Epithelial cell of esophagus (primary cell): ENCODE results near the gene HTR5A.

Source experiments
- DNase-seq: peaks from one replicate; pipeline ENCODE4 v3.0.0; 2010; ENCODE audit warnings: low read depth
- H3K4me3 ChIP-seq: 2 replicates; pipeline ENCODE4 v1.5.1; 2011; ENCODE audit warnings: mild to moderate bottlenecking, low read length, control low read depth
- CTCF ChIP-seq: IDR thresholded peaks from 2 replicates; pipeline ENCODE4 v1.5.1; 2011; ENCODE audit warnings: low read depth, mild to moderate bottlenecking, low read length, control low read depth, inconsistent platforms; ENCODE audit not compliant: insufficient read depth; ENCODE audit errors: missing control alignments

The HTR5A gene

GRCh38 chr7:155120460-155120859 is 50.3 kb downstream of the HTR5A start:
- H3K4me3 ChIP-seq = no peak overlapping the region
- TF ChIP-seq CTCF = no peak
- DNase-seq = no peak

- TF ChIP-seq CTCF = no peak
- no peak for DNase-seq
- H3K4me3 ChIP-seq = no peak overlapping the region
Measured at GRCh38 chr7:155122831-155123230, 52.7 kb downstream of the HTR5A start.

GRCh38 chr7:155123413-155123812 is 53.3 kb downstream of the HTR5A start:
- no peak for TF ChIP-seq CTCF
- H3K4me3 ChIP-seq = no peak overlapping the region
- no peak for DNase-seq

GRCh38 chr7:155124706-155125105 is 54.6 kb downstream of the HTR5A start:
- TF ChIP-seq CTCF = no peak
- H3K4me3 ChIP-seq = no peak overlapping the region
- DNase-seq = no peak

GRCh38 chr7:155129186-155129585 is 59.1 kb downstream of the HTR5A start:
- H3K4me3 ChIP-seq = no peak overlapping the region
- no peak for TF ChIP-seq CTCF
- no peak for DNase-seq

GRCh38 chr7:155129789-155130188 is 59.7 kb downstream of the HTR5A start:
- DNase-seq = no peak
- no peak overlapping the region for H3K4me3 ChIP-seq
- TF ChIP-seq CTCF = no peak

- H3K4me3 ChIP-seq = no peak overlapping the region
- DNase-seq = no peak
Measured at GRCh38 chr7:155130493-155130892, 60.4 kb downstream of the HTR5A start.

More at GRCh38 chr7:155130493-155130892, 60.4 kb downstream of the HTR5A start:
- no peak for TF ChIP-seq CTCF
